Activated CD8-positive, alpha-beta memory T cell treated with anti-CD3 and anti-CD28 coated beads for 1 hour (primary cell): ENCODE data around the gene A4GALT.

ENCODE experiments used
- DNase-seq, 2 donors: peaks; one replicate each; pipeline ENCODE4 v3.0.0-alpha.2; 2020; ENCODE audit warnings: low read depth in 1 of 2; ENCODE audit errors: extremely low read depth in 1 of 2

The A4GALT gene

DNA sequence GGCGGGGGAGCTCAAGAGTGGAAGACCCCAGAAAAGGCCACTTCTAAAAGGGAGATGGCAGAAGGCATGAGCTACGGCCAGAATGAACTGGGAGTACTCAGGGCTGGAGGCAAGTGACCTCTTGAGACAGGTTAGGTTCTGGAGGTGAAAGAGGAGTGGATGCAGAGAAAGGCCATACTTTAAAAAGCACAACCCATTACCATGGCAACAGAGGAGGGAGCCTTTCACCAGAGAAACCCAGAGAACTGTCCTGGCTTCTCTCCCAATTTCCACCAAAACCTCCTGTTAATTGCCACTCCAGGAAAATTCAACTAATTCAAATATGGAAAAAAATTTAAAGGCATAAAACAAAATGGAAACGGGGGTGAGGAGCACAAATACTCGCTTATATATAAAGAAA lies 15.8 kb downstream of the A4GALT start:
- no peak for DNase-seq

DNA sequence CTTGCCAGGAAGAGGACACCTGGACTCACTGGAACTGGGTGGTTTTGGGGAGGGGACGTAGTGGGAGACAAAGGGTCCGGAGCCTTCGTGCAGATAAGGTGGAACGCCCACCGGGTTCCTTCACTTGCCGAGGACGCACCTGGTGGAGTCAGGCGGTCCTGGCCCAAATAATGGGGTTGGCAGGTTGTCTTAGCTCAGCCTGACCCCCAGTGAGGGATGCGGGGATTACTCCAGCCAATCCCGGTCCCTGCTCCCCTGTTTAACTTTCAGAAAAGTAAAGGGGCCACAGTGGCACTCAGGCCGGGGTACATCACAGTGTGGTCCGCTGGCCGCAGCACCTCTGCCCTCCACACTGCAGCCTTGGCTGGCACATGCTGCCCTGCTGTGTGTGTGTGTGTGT lies 18.0 kb downstream of the A4GALT start:
- no peak for DNase-seq

DNA sequence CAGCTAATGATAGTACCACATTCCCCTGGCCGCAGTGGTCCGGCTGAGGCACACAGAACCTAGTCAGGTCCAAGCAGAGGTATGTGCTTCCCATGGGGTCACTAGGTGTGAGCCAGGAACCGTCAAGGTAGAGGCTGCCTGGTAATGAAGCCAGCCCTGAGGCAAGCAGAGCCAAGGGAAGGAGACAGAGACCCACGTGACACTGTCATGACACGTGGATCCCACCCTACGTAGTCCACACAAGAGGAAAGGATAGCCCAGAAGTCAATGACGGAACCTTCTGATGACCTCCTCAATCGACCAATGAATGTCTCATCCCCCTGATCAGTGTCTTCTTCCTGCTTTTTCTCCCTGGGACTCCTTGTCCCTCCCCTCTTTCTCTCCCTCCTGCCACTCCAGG lies 19.0 kb downstream of the A4GALT start:
- DNase-seq = no peak

DNA sequence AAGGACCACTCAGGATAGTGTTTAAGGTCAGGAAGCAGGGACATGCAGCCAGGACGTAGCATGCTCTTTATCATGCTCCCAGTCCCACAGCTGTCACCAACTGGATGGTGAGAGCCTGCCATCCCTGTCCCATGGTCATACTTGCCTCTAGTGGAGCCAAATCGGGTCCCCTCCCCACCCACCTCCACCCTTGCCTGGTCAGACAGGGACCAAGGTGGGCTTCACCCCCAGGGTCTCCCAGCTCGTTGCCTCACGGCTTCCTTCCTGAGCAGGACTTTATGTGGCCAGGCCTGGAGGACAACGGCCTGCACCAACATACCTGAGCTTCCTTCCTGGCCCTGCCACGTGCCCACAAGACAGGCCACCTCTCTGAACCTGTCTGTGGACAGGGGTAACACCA lies 19.8 kb downstream of the A4GALT start:
- DNase-seq = no peak

DNA sequence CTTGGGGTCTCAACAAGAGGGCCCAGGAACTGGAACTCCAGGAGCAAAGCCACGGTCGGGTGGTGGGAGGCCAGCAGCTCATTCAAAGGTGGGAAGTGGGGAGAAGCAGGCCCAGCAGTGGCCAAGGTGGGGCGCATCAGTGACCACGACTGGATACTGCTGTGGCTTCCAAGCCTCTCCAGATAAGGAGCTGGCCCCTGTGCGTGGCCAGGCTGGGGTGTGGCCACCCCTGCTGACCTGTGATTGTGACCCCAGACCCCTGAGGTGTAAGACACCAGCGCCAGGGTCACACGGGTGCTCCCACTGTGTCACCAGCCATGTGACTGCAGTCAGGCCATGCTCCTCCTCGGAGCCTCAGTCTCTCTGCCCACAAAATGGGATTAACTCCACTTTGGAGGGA lies 20.3 kb downstream of the A4GALT start:
- no peak for DNase-seq

DNA sequence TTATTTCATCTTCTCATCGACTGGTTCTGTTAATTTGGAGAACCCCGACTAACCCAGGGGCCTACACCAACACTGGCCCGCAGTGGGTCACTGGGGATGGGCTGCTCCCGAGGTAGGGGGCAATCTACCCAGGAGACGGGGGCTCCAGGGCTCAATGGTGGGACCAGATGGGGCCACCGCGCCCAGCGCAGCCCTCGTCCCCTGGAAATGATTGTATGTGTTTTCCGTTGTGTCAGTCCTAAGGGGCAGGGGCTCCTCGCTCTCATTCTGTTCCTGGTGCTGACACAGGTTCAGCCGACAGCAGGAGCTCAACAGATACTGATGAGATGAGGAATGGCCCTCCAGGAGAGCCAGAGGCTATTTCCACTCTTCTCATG lies 20.7 kb downstream of the A4GALT start:
- no peak for DNase-seq

DNA sequence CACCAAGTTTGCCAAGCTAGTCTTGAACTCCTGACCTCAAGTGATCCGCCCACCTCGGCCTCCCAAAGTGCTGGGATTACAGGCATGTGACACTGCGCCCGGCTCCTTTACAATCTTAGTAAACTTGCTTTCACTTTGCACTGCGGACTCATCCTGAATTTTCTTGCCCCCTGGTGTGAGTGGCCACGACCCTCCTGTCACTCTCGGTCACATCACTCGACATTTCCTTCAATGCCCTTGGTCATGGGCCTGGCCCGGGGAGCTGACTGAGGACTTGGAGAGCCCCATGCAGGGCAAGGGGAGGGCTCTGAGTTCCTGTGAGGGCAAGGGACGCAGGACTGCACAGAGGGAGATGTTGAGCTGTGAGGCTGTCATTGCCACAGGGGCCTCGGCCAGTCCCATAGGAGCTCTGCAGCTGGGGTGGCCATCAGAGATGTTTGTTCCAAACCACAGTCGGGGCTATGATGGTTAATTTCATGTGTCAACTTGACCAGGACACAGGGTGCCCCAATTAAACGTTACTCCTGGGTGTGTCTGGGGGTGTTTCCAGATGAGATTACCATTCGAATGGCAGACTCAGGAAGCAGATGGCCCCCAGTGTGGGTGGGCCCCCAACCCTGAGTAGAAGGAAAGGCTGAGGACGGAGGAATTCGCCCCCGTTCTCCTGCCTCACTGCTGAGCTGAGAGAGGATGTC lies 21.2 kb downstream of the A4GALT start:
- DNase-seq = no peak

DNA sequence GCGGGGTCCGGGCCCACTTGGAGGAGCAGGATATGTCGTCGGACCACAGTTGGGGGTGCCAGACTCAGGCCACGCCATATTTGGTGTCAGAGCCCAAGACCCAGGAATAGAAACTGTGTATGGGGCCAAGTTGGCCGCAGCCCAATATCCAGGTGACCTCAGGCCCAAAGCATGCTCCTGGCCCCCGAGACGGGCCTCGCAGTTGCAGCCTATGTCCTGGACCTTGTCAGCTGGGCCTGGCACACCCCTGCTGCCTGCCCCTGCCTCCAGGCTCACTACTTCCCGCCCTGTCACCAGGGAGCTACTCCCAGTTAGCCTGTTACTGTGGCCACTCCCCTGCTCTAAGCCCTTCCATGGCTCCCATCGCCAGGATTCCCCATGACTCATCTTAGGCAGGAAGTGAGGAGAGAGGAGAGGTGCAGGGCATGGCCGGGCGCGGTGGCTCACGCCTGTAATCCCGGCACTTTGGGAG lies 23.1 kb downstream of the A4GALT start:
- DNase-seq = no peak

DNA sequence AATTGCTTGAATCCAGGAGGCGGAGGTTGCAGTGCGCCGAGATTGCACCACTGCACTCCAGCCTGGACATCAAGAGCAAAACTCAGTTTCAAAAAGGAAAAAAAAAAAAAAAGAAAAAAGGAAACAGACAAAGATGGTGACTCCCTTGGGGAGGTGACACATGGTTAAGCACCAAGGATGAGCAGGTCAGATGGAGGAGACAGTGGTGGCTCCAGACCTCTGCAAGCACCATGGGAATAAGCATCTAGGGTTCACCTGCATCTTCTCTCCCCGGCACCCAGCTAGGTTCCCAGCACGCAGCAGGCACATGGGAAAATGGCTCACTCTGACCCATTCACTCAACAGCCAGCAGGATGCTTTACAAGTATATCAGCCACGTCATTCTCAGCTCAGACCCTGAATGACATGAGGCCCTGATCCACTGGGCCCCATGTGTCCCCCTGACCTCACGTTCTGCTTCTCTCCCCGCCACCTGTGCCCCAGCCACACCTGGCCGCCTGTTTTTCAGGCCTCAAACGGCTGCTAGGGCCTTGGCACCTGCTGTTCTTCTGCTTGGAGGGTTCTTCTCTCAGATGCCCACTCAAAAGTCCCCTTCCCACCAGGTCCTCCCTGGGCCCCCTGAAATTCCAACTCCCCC lies 24.2 kb downstream of the A4GALT start:
- DNase-seq = no peak

DNA sequence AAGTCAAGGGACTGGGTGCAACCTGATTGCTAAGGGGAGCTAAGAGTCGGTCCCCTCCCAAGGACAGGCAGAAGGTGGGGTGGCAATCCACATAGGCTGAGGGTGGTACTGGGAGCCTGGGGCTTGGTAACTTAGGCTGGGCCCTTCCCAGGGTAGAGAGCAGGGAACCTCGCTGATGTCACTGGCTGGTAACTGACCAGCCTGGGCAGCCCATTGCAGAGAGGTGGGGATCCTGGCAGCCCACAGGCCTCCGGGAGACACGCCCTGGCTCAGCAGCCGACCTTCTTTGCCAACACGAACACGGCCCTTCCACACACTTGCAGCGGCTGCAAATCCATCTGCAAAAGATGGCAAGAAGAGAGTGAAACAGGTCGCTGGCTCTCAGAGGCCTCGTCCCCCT lies 25.4 kb downstream of the A4GALT start:
- DNase-seq = no peak

DNA sequence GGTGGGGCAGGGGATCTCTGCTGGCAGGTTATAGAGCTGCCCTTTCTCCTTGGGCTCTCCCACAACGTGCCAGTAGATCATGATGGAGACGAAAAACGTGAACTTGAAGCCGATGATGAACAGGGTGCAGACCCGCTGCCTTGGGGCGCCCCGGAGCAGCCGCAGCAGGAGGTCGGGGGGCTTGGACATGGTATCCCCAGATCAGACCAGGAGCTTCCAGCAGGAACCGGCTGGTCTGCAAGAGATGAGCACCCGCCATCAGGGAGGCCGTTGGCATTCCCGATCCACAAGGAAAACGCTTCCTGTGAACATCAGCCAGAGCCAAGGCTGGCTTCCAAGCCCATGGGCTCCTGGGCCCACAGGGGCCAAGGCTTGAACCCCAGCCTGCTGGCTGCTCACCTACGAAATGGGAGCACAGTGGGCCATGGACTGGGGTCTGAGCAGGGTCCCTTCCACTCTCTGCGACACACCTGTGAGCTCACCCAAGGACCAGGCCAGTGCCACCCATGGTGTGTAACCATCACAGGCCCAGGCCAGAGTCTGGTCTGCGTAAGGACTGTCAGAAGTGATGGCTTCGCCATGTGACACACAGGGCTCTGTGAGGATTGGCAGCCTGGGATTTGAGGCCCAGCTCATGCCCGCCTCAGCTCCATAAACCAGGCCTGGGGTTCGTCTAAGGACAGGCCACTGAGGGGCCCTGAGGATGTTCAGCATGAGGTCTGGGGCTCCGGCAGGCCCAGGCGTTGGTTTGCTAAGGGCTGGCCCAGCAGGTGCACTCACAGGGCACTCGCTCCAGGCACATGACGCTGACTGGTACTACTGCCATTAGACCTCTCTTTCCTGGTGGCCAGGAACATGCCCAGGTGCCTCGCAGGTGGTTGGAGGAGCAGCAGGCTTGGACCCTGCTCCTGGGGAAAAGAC lies 26.6 kb downstream of the A4GALT start:
- DNase-seq = no peak

DNA sequence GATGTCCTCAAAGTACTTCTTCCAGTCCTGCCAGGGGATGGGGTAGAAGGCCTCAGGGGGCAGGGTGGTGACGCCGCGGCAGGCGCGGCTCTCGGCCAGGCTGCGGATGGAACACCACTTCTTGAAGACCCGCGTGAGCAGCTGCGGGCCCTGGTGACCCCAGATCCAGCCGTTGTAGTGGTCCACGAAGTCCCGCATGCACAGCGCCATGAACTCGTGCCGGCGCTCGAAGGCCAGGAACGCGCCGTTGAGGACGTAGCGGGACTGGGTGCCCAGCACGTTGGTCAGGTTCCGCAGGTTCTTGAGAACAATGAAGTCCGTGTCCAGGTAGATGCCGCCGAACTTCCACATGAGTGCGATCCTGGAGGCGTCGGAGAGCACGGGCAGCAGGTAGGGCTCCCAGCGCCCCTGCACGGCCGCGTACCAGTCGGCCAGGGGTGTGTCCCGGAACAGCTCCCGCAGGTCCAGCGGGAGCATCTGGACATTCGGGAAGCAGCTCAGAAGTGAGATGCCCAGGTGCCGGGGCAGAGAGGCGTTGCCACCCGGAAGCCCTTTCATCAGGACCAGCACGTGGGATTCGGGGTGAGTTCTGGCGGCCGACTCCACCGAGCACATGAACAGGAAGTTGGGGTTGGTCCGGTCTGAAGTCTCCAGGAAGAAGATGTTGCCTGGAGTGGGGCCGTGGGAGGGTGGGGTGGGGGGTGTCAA lies 27.5 kb downstream of the A4GALT start:
- no peak for DNase-seq

DNA sequence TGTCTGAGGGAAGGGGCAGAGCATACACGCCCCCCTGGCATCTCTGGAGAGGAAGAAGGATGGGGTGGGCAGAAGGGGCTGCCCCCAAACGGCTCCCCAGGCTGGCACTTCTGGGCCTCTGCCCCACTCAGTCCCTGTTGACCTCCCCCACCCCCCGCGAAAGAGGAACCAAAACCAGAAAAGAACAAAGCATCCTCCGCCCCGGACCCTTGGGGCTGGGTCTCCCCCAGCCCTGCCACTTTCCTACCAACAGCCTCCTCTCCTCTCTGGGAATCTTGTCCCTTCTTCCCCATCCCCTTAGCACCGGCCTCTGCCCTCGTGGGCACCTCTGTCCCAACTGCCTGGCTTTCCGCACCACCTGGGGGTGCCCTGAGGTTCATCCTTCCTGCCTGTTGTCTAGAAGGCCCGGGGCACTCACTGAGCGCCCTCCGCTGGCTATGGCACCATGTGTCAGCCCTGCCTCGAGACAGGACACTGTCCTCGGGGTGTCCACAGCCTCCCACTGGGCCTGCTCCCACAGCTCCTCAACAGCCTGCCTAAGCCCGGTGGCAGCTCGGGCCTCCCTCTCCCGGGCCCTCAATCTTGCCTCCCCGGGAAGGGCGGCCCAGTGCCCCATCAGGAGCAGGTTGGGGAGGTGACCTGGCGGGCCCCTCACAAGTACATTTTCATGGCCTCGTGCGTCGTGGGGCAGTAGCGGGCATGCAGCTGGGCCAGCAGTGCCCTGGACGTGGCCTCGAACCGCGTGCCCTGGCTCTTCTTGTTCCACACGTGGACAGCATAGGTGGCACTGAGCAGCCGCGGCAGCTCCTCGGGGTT lies 28.2 kb downstream of the A4GALT start:
- DNase-seq = no peak

DNA sequence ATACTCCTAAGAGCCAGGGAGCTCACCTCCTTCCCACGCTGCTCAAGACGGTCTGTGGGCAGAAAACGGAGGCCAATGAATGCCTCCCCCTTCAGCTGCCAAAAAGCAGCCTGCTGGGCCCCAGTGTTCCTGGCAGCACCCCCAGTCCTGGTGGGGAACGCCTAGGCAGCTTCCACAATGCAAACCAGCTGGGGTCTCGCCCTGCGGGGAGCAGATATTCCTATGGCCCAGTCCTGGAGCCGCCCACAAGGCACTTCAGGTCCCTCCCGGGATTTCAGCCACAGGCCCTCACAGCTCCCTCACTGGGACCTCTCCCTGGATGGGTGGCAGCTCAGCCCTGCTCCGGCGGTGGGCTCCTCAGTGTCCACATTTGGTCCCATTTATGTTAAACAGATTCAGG lies 29.2 kb downstream of the A4GALT start:
- no peak for DNase-seq

DNA sequence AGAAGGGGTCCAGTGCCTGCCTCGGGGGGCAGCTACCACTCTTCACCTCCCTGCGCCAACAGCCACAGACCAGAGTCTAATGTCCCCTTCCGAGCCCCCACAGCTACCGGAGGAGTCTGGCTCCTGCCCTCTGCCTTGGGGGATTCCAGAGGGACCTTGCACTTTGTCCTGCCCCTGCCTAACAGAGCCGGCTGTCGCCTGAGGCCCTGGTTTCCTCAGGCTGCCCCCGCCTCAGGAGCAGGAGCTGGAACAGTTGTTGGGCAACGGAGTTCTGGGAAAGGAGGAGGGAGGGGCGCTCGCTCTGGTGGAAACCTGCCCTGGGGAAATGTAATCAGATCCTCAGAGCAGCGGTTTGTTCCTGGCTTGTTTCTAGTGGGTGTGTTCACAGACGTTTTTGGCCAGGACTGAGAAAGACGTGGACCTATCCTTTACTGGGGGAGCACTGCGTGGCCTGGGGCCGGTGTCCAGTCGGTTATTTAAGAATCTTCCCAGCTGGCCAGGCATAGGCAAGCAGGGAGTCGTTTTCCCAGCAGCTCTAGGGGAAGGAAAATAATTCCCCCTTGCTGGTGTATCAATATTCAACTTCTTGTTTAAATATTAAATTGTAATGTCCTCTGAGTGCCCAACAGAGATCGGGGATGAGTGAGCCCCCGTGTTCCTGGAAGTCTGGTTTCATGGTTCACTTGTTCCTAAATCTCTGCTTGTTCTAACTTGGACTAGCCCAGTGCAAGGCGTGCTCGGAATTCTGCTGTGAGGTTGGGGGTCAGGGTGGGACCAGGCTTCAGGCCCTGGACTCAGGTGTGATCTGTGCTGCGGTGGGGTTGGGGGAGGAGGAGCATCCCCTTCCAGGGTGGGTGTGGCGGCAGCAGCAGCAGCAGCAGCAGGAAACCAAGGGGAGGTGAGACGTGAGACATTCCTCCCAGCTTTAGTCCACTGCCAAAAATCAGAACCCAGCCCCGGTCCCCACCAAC lies 32.1 kb downstream of the A4GALT start:
- DNase-seq = no peak

DNA sequence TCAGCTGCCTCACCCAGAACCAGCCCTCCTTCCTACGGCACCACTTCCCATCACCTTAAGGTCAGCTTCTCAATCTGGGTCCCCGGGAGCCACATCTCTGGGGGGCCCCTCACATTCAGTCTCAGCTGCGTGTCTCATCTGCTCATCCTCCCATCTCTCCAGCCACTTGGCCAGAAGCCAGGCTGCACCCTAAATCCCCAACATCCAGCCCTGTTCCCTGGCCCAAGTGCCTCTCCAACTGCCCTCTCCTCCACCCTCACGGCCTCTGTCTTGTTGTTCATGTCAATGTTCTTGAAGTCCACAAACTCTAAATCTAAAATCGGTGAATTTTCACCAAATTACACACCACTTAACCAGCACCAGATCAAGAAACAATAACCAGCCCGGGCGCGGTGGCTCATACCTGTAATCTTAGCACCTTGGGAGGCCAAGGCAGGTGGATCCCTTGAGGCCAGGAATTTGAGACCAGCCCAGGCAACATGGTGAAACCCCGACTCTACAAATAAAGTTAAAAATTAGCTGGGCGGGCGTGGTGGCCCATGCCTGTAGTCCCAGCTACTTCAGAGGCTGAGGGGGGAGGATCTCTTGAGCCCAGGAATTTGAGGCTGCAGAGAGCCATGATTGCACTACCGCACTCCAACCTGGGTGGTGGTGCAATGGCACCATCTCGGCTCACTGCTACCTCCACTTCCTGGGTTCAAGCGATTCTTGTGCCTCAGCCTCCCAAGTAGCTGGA lies 33.7 kb downstream of the A4GALT start:
- no peak for DNase-seq

DNA sequence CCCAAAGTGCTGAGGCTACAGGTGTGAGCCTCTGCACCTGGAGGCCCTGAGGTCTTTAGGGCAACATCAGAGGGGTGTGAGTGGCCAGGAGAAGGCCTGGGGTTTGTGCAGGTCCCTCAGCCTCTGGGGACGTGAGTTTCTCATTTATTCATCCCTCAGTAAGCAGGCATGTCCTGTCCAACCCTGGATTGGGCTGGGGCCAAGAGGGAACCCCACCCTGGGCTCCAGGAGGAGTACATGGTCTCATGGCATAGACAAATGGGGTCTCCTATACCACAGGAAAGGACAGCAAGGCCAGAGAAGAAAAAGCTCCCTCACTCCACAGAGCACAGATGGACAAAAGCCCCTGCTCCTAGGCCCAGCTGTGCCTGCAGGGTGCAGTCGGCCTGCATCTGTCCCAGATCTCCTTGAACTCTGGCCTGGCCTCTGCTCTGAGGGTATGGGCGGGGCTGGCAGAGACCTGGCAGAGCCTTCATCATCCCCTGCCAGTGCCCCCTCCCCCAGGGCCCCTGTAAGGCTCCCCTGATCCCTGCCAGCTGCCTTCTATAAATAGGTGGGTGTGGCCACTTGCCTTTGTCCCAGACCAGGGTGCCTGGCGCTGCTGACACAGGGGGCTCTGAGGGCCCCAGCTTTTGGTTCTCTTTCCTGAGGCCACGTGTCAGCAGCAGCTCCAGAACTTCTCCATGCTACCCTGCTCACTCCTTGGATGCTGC lies 34.6 kb downstream of the A4GALT start:
- DNase-seq = no peak
